Liver (tissue), 9 donors: ENCODE results near the gene KLF2. TPM values are rescaled to one million over a fixed set of nuclear protein-coding genes. Genes with fewer than 3 reads are reported as not detected.

Source experiments
- DNase-seq: peaks from one replicate; pipeline ENCODE4 v3.0.0-alpha.2; 2017; ENCODE audit warnings: low spot score
- H3K27ac ChIP-seq, 2 donors: one replicate each; pipeline ENCODE4 v1.7.0; 2013; ENCODE audit warnings: inconsistent platforms in 2 of 2, low read length in 2 of 2, control low read depth in 1 of 2, low read depth in 1 of 2, mild to moderate bottlenecking in 1 of 2
- H3K27me3 ChIP-seq, 4 donors: one replicate each; pipeline versions ENCODE4 v1.6.1 to v1.7.0; 2013; ENCODE audit warnings: low read length in 3 of 4, inconsistent platforms in 1 of 4, mild to moderate bottlenecking in 1 of 4, moderate library complexity in 1 of 4; ENCODE audit not compliant: control insufficient read depth in 4 of 4, insufficient read depth in 4 of 4
- H3K36me3 ChIP-seq, 4 donors: one replicate each; pipeline versions ENCODE4 v1.6.1 to v1.7.0; 2013; ENCODE audit warnings: low read length in 3 of 4, mild to moderate bottlenecking in 3 of 4, low read depth in 1 of 4, moderate library complexity in 1 of 4; ENCODE audit not compliant: control insufficient read depth in 4 of 4, insufficient read depth in 3 of 4
- H3K4me1 ChIP-seq, 4 donors: one replicate each; pipeline versions ENCODE4 v1.6.1 to v1.7.0; 2013; ENCODE audit warnings: low read length in 3 of 4, mild to moderate bottlenecking in 3 of 4, moderate library complexity in 1 of 4; ENCODE audit not compliant: control insufficient read depth in 4 of 4, insufficient read depth in 4 of 4
- H3K4me3 ChIP-seq, 3 donors: one replicate each; pipeline versions ENCODE4 v1.6.1 to v1.7.0; 2013; ENCODE audit warnings: low read length in 3 of 3, control low read depth in 1 of 3, low read depth in 1 of 3, mild to moderate bottlenecking in 1 of 3
- H3K9ac ChIP-seq, 2 donors: one replicate each; pipeline ENCODE4 v1.7.0; 2013; ENCODE audit warnings: low read length in 2 of 2, mild to moderate bottlenecking in 2 of 2, moderate library complexity in 2 of 2, control low read depth in 1 of 2, low read depth in 1 of 2
- H3K9me3 ChIP-seq, 4 donors: one replicate each; pipeline versions ENCODE4 v1.6.1 to v1.7.0; 2013; ENCODE audit warnings: low read length in 3 of 4; ENCODE audit not compliant: control insufficient read depth in 4 of 4
- ATF3 ChIP-seq: IDR thresholded peaks from 2 replicates; pipeline ENCODE4 v1.6.1; 2016; ENCODE audit warnings: antibody characterized with exemption
- CTCF ChIP-seq: fragments of 150-350 bp; IDR thresholded peaks from 2 replicates; pipeline ENCODE4 v1.5.1; 2017; ENCODE audit warnings: improper control_type of control experiment, low read depth, low read length; ENCODE audit not compliant: missing input control
- EGR1 ChIP-seq, 2 donors: IDR thresholded peaks; 2 replicates each; pipeline ENCODE4 v1.6.1; 2016 to 2018; ENCODE audit warnings: antibody characterized with exemption in 2 of 2, low read depth in 2 of 2
- FOXA1 ChIP-seq: IDR thresholded peaks from 2 replicates; pipeline ENCODE4 v1.6.1; 2016; ENCODE audit warnings: antibody characterized with exemption
- FOXA2 ChIP-seq: IDR thresholded peaks from 2 replicates; pipeline ENCODE4 v1.6.1; 2016; ENCODE audit warnings: antibody characterized with exemption
- GABPA ChIP-seq, 2 donors: IDR thresholded peaks in 1 of 2; conservative IDR thresholded peaks in 1 of 2; 2 replicates each; pipeline ENCODE4 v1.6.1; 2016; ENCODE audit warnings: antibody characterized with exemption in 2 of 2, mild to moderate bottlenecking in 1 of 2, moderate library complexity in 1 of 2
- HNF4G ChIP-seq: IDR thresholded peaks from 2 replicates; pipeline ENCODE4 v1.6.1; 2016; ENCODE audit warnings: antibody characterized with exemption
- NR2F2 ChIP-seq: IDR thresholded peaks from 2 replicates; pipeline ENCODE4 v1.6.1; 2016; ENCODE audit warnings: antibody characterized with exemption
- REST ChIP-seq: IDR thresholded peaks from 2 replicates; pipeline ENCODE4 v1.6.1; 2016; ENCODE audit warnings: antibody characterized with exemption, mild to moderate bottlenecking
- SP1 ChIP-seq: IDR thresholded peaks from 2 replicates; pipeline ENCODE4 v1.6.1; 2018; ENCODE audit warnings: antibody characterized with exemption, mild to moderate bottlenecking
- YY1 ChIP-seq: IDR thresholded peaks from 2 replicates; pipeline ENCODE4 v1.6.1; 2016; ENCODE audit warnings: antibody characterized with exemption, mild to moderate bottlenecking
- ZBTB33 ChIP-seq: IDR thresholded peaks from 2 replicates; pipeline ENCODE4 v1.6.1; 2016; ENCODE audit warnings: antibody characterized with exemption
- WGBS: extraction: QIAGEN DNeasy Blood & Tissue Kit; methylation state at CpG from one replicate; pipeline ENCODE4 v1.1.7; 2013; 5-methylcytosine and 5-hydroxymethylcytosine counted together
- polyA plus RNA-seq, 2 donors: library from polyadenylated mRNA; stranded (reverse) in 1 of 2; unstranded in 1 of 2; fragments of 200-250 nt in 1 of 2; fragments of >200 nt in 1 of 2; fragmentation: Nextera tagmentation in 1 of 2; extraction: Ambion mirVana in 1 of 2; gene quantifications; one replicate each; pipeline versions ENCODE4 v1.2.1 to v1.2.3, GENCODE V29; 2013 to 2015
- total RNA-seq, 2 donors: library from RNA; depleted of rRNA; stranded (reverse); fragments of >200 nt; gene quantifications; one replicate each; pipeline ENCODE4 v1.2.3, GENCODE V29; 2014
- donor health status: healthy.
- donor health status: healthy.
- donor health status: healthy.
- donor health status: healthy.
- donor health status: healthy.

The KLF2 gene
- total and polyA plus RNA-seq, 4 donors = 3.9 to 11.2 (median 4.2) TPM

- whole genome bisulfite sequencing = 83% methylated on average over 6 of the region's 6 CpGs
- no peak overlapping the region for H3K27ac ChIP-seq
Observed at GRCh38 chr19:16339361-16339725, 14.7 kb downstream of the KLF2 start.

More at GRCh38 chr19:16339361-16339725, 14.7 kb downstream of the KLF2 start:
- H3K4me1 ChIP-seq = peaks cover 0 to 7% (median 2%) of the 10 kb centered on the region in 4 donors
- no peak overlapping the region for H3K9ac ChIP-seq
- no peaks in the 10 kb centered on the region for H3K36me3 ChIP-seq
- no peaks in the 10 kb centered on the region for H3K9me3 ChIP-seq
- H3K27me3 ChIP-seq = no peaks in the 10 kb centered on the region
- no peak for TF ChIP-seq ATF3
- TF ChIP-seq FOXA2 = no peak
- TF ChIP-seq FOXA1 = no peak
- no peak for TF ChIP-seq SP1
- no peak for TF ChIP-seq HNF4G
- TF ChIP-seq EGR1 (IDR thresholded peaks at IDR 0.05; ENCODE audit: low read depth in 2 of 2) = no peak
- no peak for TF ChIP-seq ZBTB33
- no peak for TF ChIP-seq REST
- no peak for TF ChIP-seq YY1
- TF ChIP-seq GABPA (IDR thresholded peaks at IDR 0.05 in 1 of 2, conservative IDR thresholded peaks at IDR 0.05 in 1 of 2) = no peak
- TF ChIP-seq CTCF = no peak
- TF ChIP-seq NR2F2 = no peak
- H3K4me3 ChIP-seq = no peak overlapping the region
- no peak for DNase-seq
